Prostate gland (tissue), 2 donors: ENCODE results near the gene FBXW8. TPM values are rescaled to one million over a fixed set of nuclear protein-coding genes. Genes with fewer than 3 reads are reported as not detected.

ENCODE experiments used
- DNase-seq: peaks from one replicate; pipeline ENCODE4 v3.0.0-alpha.2; 2019; ENCODE audit warnings: low spot score
- H3K27ac ChIP-seq, 2 donors: fragments of 200-600 bp; sonication (generic); 2 replicates each; pipeline ENCODE4 v1.5.1; 2017 to 2019
- H3K27me3 ChIP-seq: fragments of 200-600 bp; sonication (generic); replicated peaks from 2 replicates; pipeline ENCODE4 v1.5.1; 2019; ENCODE audit not compliant: insufficient read depth
- H3K36me3 ChIP-seq, 2 donors: fragments of 200-600 bp; sonication (generic); 1 replicate in 1 of 2; 2 replicates in 1 of 2; pipeline versions ENCODE4 v1.5.1 to v1.8.1; 2017 to 2019
- H3K4me1 ChIP-seq: fragments of 200-600 bp; sonication (generic); replicated peaks from 2 replicates; pipeline ENCODE4 v1.5.1; 2019
- H3K4me3 ChIP-seq, 2 donors: fragments of 200-600 bp; sonication (generic); 2 replicates each; pipeline ENCODE4 v1.5.1; 2017 to 2019
- H3K9me3 ChIP-seq: fragments of 200-600 bp; sonication (generic); 2 replicates; pipeline ENCODE4 v1.5.1; 2017
- POLR2A ChIP-seq: fragments of 450-650 bp; IDR thresholded peaks from one replicate; pipeline ENCODE4 v1.6.1; 2016; ENCODE audit warnings: antibody characterized with exemption, mild to moderate bottlenecking
- POLR2AphosphoS5 ChIP-seq: sonication (generic); formaldehyde crosslinking; IDR thresholded peaks from one replicate; pipeline ENCODE4 v1.6.1; 2017; ENCODE audit warnings: antibody characterized with exemption
- WGBS: methylation state at CpG from one replicate; pipeline ENCODE4 v1.1.5; 2018; 5-methylcytosine and 5-hydroxymethylcytosine counted together
- intact Hi-C: fragments of 100-400 bp; cut with DNase I; formaldehyde crosslinking; loops from one replicate; pipeline ENCODE4 v1.14.2; 2022
- total RNA-seq, 2 donors: library from RNA; depleted of rRNA; stranded (reverse); fragments of >200 nt; gene quantifications; one replicate each; pipeline ENCODE4 v1.1.0, GENCODE V29; 2016
- TF ChIP-seq, protein P1 (sequence below), 4 experiments: fragments of 200-600 bp in 2 of 4; fragments of 450-650 bp in 2 of 4; sonication (generic) in 2 of 4; IDR thresholded peaks; 1 replicate in 3 of 4; 2 replicates in 1 of 4; pipeline ENCODE4 v1.5.1; 2016 to 2019; ENCODE audit warnings: antibody characterized with exemption in 4 of 4, mild to moderate bottlenecking in 2 of 4, moderate library complexity in 2 of 4

Gene FBXW8
- total RNA-seq, 2 donors from 2014 or later, result 20.8 to 26.7 TPM

DNA sequence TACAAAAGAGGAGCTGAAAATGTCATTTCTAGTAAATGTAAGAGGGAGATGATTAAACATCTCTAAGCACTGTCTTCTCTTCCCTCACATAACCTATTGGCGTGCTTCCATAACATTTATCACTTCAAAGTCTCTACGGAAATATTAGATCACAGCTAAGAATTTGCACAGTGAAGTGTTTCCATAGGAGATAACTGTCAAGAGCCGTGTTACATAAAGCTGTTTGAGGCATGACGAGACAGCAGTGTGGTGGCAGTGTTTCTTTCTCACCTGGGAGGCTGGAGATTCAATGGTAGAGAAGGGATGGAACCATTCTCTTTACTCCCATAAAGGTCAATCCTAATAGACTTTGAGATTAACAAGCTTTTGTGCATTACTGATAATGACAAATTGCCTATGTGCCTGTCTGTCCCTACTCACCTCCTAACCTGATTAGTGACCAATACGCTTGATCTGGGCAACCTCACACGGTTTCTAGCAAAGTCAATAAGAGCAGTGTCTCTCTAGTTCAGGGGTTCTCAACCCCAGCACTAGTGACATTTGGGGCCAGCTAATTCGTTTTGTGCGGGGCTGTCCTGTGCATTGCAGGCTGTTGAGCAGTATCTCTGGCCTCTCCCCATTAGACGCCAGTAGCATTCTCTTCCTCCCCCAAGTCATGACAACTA, 35.3 kb downstream of the FBXW8 start:
- Histone ChIP-seq H3K9me3 (no peaks in the 10 kb centered on the region), H3K4me3 (no peak overlapping the region), H3K4me1 (no peaks in the 10 kb centered on the region), H3K36me3 (no peaks in the 10 kb centered on the region), H3K27me3 (no peaks in the 10 kb centered on the region), H3K27ac (no peak overlapping the region)
- TF ChIP-seq, protein P1, sequence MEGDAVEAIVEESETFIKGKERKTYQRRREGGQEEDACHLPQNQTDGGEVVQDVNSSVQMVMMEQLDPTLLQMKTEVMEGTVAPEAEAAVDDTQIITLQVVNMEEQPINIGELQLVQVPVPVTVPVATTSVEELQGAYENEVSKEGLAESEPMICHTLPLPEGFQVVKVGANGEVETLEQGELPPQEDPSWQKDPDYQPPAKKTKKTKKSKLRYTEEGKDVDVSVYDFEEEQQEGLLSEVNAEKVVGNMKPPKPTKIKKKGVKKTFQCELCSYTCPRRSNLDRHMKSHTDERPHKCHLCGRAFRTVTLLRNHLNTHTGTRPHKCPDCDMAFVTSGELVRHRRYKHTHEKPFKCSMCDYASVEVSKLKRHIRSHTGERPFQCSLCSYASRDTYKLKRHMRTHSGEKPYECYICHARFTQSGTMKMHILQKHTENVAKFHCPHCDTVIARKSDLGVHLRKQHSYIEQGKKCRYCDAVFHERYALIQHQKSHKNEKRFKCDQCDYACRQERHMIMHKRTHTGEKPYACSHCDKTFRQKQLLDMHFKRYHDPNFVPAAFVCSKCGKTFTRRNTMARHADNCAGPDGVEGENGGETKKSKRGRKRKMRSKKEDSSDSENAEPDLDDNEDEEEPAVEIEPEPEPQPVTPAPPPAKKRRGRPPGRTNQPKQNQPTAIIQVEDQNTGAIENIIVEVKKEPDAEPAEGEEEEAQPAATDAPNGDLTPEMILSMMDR (IDR thresholded peaks at IDR 0.05), result no peak
- no peak for TF ChIP-seq POLR2AphosphoS5
- TF ChIP-seq POLR2A, result no peak
- DNase-seq, result no peak
- intact Hi-C loops, result no loop called here
- 93% methylated on average over 9 of the region's 9 CpGs for WGBS

DNA sequence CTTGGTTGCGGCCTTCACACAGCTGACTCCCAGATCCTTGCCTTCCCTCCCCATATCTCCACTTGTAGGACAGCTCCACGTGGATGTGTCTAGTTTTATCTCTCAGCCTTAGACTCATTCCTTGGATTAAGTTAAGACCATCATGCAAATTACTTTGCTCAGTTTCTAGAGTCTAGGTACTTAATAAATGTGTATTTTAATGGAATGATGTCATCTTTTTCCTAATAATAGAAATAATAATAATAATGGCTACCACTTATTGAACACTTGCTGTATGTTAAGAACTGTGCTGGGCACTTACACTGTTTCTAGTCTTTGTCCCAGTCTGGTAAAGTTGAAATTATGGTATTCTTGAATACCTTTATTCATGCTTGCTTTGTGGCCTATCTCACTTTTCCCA, 37.5 kb downstream of the FBXW8 start:
- no peaks in the 10 kb centered on the region for H3K36me3 ChIP-seq
- no peaks in the 10 kb centered on the region for H3K4me1 ChIP-seq
- H3K9me3 ChIP-seq, result no peaks in the 10 kb centered on the region
- no peak overlapping the region for H3K27ac ChIP-seq
- H3K4me3 ChIP-seq, result no peak overlapping the region
- WGBS, result 92% methylated on average over 2 of the region's 2 CpGs
- TF ChIP-seq, protein P1 (IDR thresholded peaks at IDR 0.05), result no peak
- no peak for TF ChIP-seq POLR2A
- TF ChIP-seq POLR2AphosphoS5, result no peak
- intact Hi-C loops, result no loop called here
- H3K27me3 ChIP-seq, result no peaks in the 10 kb centered on the region
- DNase-seq, result no peak

DNA sequence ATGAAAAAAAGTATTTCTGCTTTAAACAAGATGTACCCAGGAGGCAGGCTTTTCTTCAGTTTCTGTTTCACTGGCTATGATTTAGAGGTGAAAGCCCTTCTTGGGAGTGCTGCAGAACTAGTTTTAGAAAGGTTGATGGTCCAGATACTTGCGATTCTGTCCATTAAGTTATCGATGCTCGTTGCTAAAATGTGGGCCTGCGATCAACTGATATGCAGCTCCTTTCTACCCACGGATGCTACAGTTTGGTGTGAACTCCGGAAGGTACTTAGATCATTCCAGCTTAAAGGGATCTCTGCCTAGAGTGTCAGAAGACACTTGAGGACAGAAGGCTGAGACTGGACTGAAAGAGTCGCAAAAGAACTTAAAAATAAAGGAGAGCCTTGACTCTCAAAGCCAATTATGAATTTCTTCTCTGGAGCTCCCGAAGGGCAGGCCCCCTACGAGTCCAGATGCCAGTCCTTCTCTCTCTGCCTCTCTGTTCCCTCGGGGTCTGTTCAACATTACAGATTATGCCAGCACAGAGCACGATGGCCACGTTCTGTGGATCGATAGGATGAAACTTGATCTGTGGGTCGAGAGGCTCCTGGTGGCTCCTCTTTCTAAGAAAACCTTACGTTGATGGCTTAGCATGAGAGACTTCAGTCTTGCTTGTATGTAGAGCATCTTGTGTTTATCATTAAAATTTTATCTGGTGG, 40.0 kb downstream of the FBXW8 start:
- 96% methylated on average over 15 of the region's 15 CpGs for whole genome bisulfite sequencing
- Histone ChIP-seq H3K27ac (no peak overlapping the region), H3K9me3 (no peaks in the 10 kb centered on the region), H3K36me3 (no peaks in the 10 kb centered on the region), H3K4me3 (no peak overlapping the region), H3K4me1 (no peaks in the 10 kb centered on the region), H3K27me3 (no peaks in the 10 kb centered on the region)
- DNase-seq, result no peak
- intact Hi-C loops, result no loop called here
- TF ChIP-seq, protein P1 (IDR thresholded peaks at IDR 0.05), result no peak
- no peak for TF ChIP-seq POLR2A
- no peak for TF ChIP-seq POLR2AphosphoS5

DNA sequence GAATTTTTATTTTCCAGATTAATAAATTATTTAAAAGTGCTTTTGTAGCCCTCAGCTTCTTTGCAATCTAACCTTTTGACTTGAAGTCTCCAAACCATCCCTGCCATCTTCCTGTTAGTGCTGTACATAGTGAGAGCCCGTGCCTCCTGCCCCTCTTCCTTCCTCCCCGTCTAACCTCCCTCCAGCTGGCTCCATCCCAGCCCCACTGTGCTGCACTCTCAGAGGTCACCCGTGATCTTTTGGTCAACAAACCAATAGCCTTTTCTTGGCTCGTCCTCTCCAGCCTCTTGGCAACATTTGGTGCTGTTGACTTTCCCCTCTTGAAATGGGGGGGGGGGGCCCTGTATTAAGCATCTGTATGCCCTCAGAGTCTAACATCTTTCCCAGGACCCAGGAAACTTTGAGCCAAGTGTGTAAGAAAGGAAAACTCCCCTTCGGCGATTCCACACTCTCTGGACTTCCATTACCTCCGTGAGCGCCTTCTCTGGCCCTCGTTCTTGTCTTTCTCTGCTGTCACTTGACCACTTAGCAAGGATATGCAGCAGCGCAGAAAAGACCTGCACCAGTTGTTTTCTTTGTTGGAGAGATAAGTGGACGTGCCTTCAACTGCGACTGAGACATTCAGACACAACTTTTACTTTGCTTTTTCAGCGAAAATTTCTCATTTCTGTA, 44.1 kb downstream of the FBXW8 start:
- Histone ChIP-seq H3K4me1 (no peaks in the 10 kb centered on the region), H3K27ac (no peak overlapping the region), H3K27me3 (no peaks in the 10 kb centered on the region), H3K36me3 (no peaks in the 10 kb centered on the region), H3K9me3 (no peaks in the 10 kb centered on the region), H3K4me3 (no peak overlapping the region)
- intact Hi-C loops, result no loop called here
- DNase-seq, result no peak
- 73% methylated on average over 13 of the region's 13 CpGs for WGBS
- no peak for TF ChIP-seq POLR2AphosphoS5
- TF ChIP-seq, protein P1 (IDR thresholded peaks at IDR 0.05), result no peak
- TF ChIP-seq POLR2A, result no peak
